SK-N-SH (cell line): ENCODE data around the gene EDN3. TPM values are rescaled to one million over a fixed set of nuclear protein-coding genes. Genes with fewer than 3 reads are reported as not detected.

Experiments
- CTCF ChIA-PET: fragments of 300-600, 350-600 bp; formaldehyde crosslinking; extraction: SDS; loops from one replicate; lab custom pipeline; 2021; lab: Yijun Ruan, JAX
- POLR2A ChIA-PET: fragments of 350-600 bp; sonication (Branson Sonifier 250); formaldehyde crosslinking; extraction: SDS; loops from one replicate; lab custom pipeline; 2020; ENCODE audit warnings: antibody characterized with exemption, inconsistent platforms; lab: Yijun Ruan, JAX
- DNase-seq: peaks from one replicate; pipeline ENCODE4 v3.0.0; 2012
- H2AFZ ChIP-seq: fragments of 200-600 bp; sonication (generic); 2 replicates; pipeline ENCODE4 v1.8.1; 2016; ENCODE audit warnings: antibody characterized with exemption, mild to moderate bottlenecking, low read depth
- H3F3A ChIP-seq: fragments of 200-600 bp; sonication (generic); replicated peaks from 2 replicates; pipeline ENCODE3; 2016; ENCODE audit warnings: antibody characterized with exemption, mild to moderate bottlenecking; ENCODE audit not compliant: insufficient read depth
- H3K27ac ChIP-seq, 2 experiments: fragments of 200-500 bp in 1 of 2; fragments of 200-600 bp in 1 of 2; sonication (Bioruptor generic) in 1 of 2; sonication (generic), shearing (Covaris generic) in 1 of 2; 2 replicates each; pipeline versions ENCODE4 v1.5.1 to v1.6.1; 2014 to 2016; ENCODE audit warnings: low read depth in 2 of 2, inconsistent platforms in 1 of 2, low read length in 1 of 2, mild to moderate bottlenecking in 1 of 2, mixed read lengths in 1 of 2
- H3K27me3 ChIP-seq: fragments of 200-600 bp; sonication (generic), shearing (Covaris generic); 2 replicates; pipeline ENCODE4 v1.6.1; 2016; ENCODE audit warnings: mixed run types; ENCODE audit not compliant: insufficient read depth
- H3K36me3 ChIP-seq, 2 experiments: fragments of 200-500 bp in 1 of 2; fragments of 200-600 bp in 1 of 2; sonication (Bioruptor generic) in 1 of 2; sonication (generic) in 1 of 2; replicated peaks in 1 of 2; 2 replicates each; pipeline versions ENCODE3 to v1.5.1; 2014 to 2016; ENCODE audit warnings: low read length in 1 of 2, mild to moderate bottlenecking in 1 of 2; ENCODE audit not compliant: insufficient read depth in 2 of 2, control insufficient read depth in 1 of 2
- H3K4me1 ChIP-seq, 2 experiments: fragments of 200-500 bp in 1 of 2; fragments of 200-600 bp in 1 of 2; sonication (Bioruptor generic) in 1 of 2; sonication (generic), shearing (Covaris generic) in 1 of 2; 2 replicates each; pipeline versions ENCODE4 v1.5.1 to v1.6.1; 2014 to 2016; ENCODE audit warnings: low read depth in 1 of 2, low read length in 1 of 2, mixed run types in 1 of 2; ENCODE audit not compliant: insufficient read depth in 2 of 2, control insufficient read depth in 1 of 2
- H3K4me2 ChIP-seq: fragments of 200-600 bp; sonication (generic), shearing (Covaris generic); 2 replicates; pipeline ENCODE4 v1.6.1; 2017; ENCODE audit warnings: mixed run types
- H3K4me3 ChIP-seq, 2 experiments: fragments of 200-500 bp in 1 of 2; fragments of 200-600 bp in 1 of 2; sonication (Bioruptor generic) in 1 of 2; sonication (generic), shearing (Covaris generic) in 1 of 2; 2 replicates each; pipeline versions ENCODE4 v1.5.1 to v1.8.1; 2014 to 2016; ENCODE audit warnings: low read depth in 2 of 2, inconsistent platforms in 1 of 2, low read length in 1 of 2, mild to moderate bottlenecking in 1 of 2, mixed read lengths in 1 of 2, moderate library complexity in 1 of 2
- H3K79me2 ChIP-seq: fragments of 200-600 bp; sonication (generic); 2 replicates; pipeline ENCODE4 v1.8.1; 2017; ENCODE audit warnings: mild to moderate bottlenecking; ENCODE audit not compliant: insufficient read depth
- H3K9ac ChIP-seq: fragments of 200-600 bp; sonication (generic); 2 replicates; pipeline ENCODE4 v1.6.1; 2017; ENCODE audit warnings: mixed run types
- H3K9me2 ChIP-seq: fragments of 200-600 bp; sonication (generic); 2 replicates; pipeline ENCODE4 v1.6.1; 2017; ENCODE audit warnings: mixed run types
- H3K9me3 ChIP-seq: fragments of 200-600 bp; sonication (generic); 2 replicates; pipeline ENCODE4 v1.6.1; 2017; ENCODE audit warnings: mixed run types, mild to moderate bottlenecking, moderate library complexity
- H4K20me1 ChIP-seq: fragments of 200-600 bp; sonication (generic); 2 replicates; pipeline ENCODE4 v1.6.1; 2017; ENCODE audit warnings: mild to moderate bottlenecking, mixed run types; ENCODE audit not compliant: insufficient read depth
- FOSL2 ChIP-seq: IDR thresholded peaks from 2 replicates; pipeline ENCODE4 v1.4.0; 2012; ENCODE audit warnings: low read depth, mild to moderate bottlenecking, moderate library complexity, borderline replicate concordance
- FOXM1 ChIP-seq: IDR thresholded peaks from 2 replicates; pipeline ENCODE4 v1.4.0; 2012; ENCODE audit warnings: low read depth, mild to moderate bottlenecking
- GABPA ChIP-seq: IDR thresholded peaks from 2 replicates; pipeline ENCODE4 v1.4.0; 2012; ENCODE audit warnings: low read depth, mild to moderate bottlenecking
- IRF3 ChIP-seq: fragments of 150-350 bp; IDR thresholded peaks from 2 replicates; pipeline ENCODE4 v1.6.1; 2016; ENCODE audit warnings: mild to moderate bottlenecking, low read depth, low read length
- PBX3 ChIP-seq: IDR thresholded peaks from 2 replicates; pipeline ENCODE4; 2012
- POLR2AphosphoS5 ChIP-seq: IDR thresholded peaks from 2 replicates; pipeline ENCODE4 v1.6.1; 2012; ENCODE audit warnings: low read depth, low read length
- RCOR1 ChIP-seq: fragments of 150-350 bp; IDR thresholded peaks from 2 replicates; pipeline ENCODE4 v1.6.1; 2017; ENCODE audit warnings: antibody characterized with exemption, low read length
- RFX5 ChIP-seq: IDR thresholded peaks from 2 replicates; pipeline ENCODE4 v1.6.1; 2012; ENCODE audit warnings: mild to moderate bottlenecking, improper control_type of control experiment, low read length
- TAF1 ChIP-seq: IDR thresholded peaks from 2 replicates; pipeline ENCODE4 v1.6.1; 2012; ENCODE audit warnings: low read depth, mild to moderate bottlenecking, low read length, moderate library complexity, borderline replicate concordance
- TCF12 ChIP-seq: IDR thresholded peaks from 2 replicates; pipeline ENCODE4 v1.4.0; 2012
- YY1 ChIP-seq: IDR thresholded peaks from 2 replicates; pipeline ENCODE4 v1.4.0; 2012; ENCODE audit warnings: low read depth, mild to moderate bottlenecking
- WGBS: methylation state at CpG from one replicate; pipeline ENCODE4 v1.1.6; 2017; ENCODE audit warnings: low lambda C conversion rate; 5-methylcytosine and 5-hydroxymethylcytosine counted together
- polyA plus RNA-seq, 3 experiments: library from polyadenylated mRNA; depleted of rRNA; stranded (reverse); fragments of >200 nt; gene quantifications; 2 replicates each; pipeline ENCODE4 v1.2.3, GENCODE V29; 2012
- TF ChIP-seq, protein P1 (sequence below): fragments of 200-600 bp; sonication (generic); IDR thresholded peaks from 2 replicates; pipeline ENCODE4 v1.6.1; 2017; ENCODE audit warnings: antibody characterized with exemption, mild to moderate bottlenecking, moderate library complexity

The EDN3 gene
- polyA plus RNA-seq, 1 of the 3 experiments (the other 2 are of a cell fraction): 0.02 TPM

- TF ChIP-seq, protein P1, sequence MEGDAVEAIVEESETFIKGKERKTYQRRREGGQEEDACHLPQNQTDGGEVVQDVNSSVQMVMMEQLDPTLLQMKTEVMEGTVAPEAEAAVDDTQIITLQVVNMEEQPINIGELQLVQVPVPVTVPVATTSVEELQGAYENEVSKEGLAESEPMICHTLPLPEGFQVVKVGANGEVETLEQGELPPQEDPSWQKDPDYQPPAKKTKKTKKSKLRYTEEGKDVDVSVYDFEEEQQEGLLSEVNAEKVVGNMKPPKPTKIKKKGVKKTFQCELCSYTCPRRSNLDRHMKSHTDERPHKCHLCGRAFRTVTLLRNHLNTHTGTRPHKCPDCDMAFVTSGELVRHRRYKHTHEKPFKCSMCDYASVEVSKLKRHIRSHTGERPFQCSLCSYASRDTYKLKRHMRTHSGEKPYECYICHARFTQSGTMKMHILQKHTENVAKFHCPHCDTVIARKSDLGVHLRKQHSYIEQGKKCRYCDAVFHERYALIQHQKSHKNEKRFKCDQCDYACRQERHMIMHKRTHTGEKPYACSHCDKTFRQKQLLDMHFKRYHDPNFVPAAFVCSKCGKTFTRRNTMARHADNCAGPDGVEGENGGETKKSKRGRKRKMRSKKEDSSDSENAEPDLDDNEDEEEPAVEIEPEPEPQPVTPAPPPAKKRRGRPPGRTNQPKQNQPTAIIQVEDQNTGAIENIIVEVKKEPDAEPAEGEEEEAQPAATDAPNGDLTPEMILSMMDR: no peak
- TF ChIP-seq RFX5 (no peak), IRF3 (no peak), YY1 (no peak), FOXM1 (no peak), POLR2AphosphoS5 (no peak), FOSL2 (no peak)
Measured at GRCh38 chr20:59363101-59363500, 62.7 kb downstream of the EDN3 start (continued).

- H3K27ac ChIP-seq: no peak overlapping the region
Measured at GRCh38 chr20:59364611-59365010, 64.2 kb downstream of the EDN3 start.

GRCh38 chr20:59365611-59366285, 65.3 kb downstream of the EDN3 start:
- POLR2A ChIA-PET: no interaction called here
- DNase-seq: no peak
- H3K4me2 ChIP-seq: no peak overlapping the region
- H3K79me2 ChIP-seq: no peaks in the 10 kb centered on the region
- no peaks in the 10 kb centered on the region for H4K20me1 ChIP-seq
- no peak for TF ChIP-seq PBX3
- TF ChIP-seq RCOR1: no peak
- no peak for TF ChIP-seq GABPA
- no peak for TF ChIP-seq TAF1
- TF ChIP-seq TCF12: no peak
- WGBS: 80% methylated on average over 24 of the region's 24 CpGs
- H3K4me1 ChIP-seq: no peaks in the 10 kb centered on the region; a peak in 1 of 4 replicates
- H3F3A ChIP-seq: no peaks in the 10 kb centered on the region
- no peak overlapping the region for H3K4me3 ChIP-seq
- H3K9me2 ChIP-seq: no peaks in the 10 kb centered on the region
- no peaks in the 10 kb centered on the region for H3K27me3 ChIP-seq
- H3K9ac ChIP-seq: no peak overlapping the region
- H3K36me3 ChIP-seq: no peaks in the 10 kb centered on the region
- H3K27ac ChIP-seq: no peak overlapping the region
- H3K9me3 ChIP-seq: no peaks in the 10 kb centered on the region
- CTCF ChIA-PET: interaction anchor here (1.4 kb wide), 1 partner anchor 12 kb away, joined by 3 read pairs; no protein-coding TSS in a partner anchor
- no peak overlapping the region for H2AFZ ChIP-seq

More at GRCh38 chr20:59364611-59365010, 64.2 kb downstream of the EDN3 start:
- POLR2A ChIA-PET: no interaction called here
- Histone ChIP-seq H3K9ac (no peak overlapping the region), H3K9me2 (no peaks in the 10 kb centered on the region), H3K79me2 (no peaks in the 10 kb centered on the region), H3K36me3 (no peaks in the 10 kb centered on the region), H4K20me1 (no peaks in the 10 kb centered on the region), H3K4me2 (no peak overlapping the region), H3K4me3 (no peak overlapping the region), H3F3A (no peaks in the 10 kb centered on the region), H3K27me3 (no peaks in the 10 kb centered on the region), H3K9me3 (no peaks in the 10 kb centered on the region), H2AFZ (no peak overlapping the region), H3K4me1 (no peaks in the 10 kb centered on the region; a peak in 1 of 4 replicates)
- no peak for DNase-seq
- CTCF ChIA-PET: interaction anchor here (0.8 kb wide), 1 partner anchor 14 kb away, joined by 3 read pairs; no protein-coding TSS in a partner anchor
- no peak for TF ChIP-seq FOXM1
- 63% methylated on average over 5 of the region's 6 CpGs for WGBS
